Prostate gland (tissue), 2 donors: ENCODE data around the gene PEX16.

Experiments used
- POLR2A ChIP-seq: fragments of 450-650 bp; IDR thresholded peaks from one replicate; pipeline ENCODE4 v1.6.1; 2016; ENCODE audit warnings: antibody characterized with exemption, mild to moderate bottlenecking
- TF ChIP-seq, protein P1 (sequence below), 4 experiments: fragments of 200-600 bp in 2 of 4; fragments of 450-650 bp in 2 of 4; sonication (generic) in 2 of 4; IDR thresholded peaks; 1 replicate in 3 of 4; 2 replicates in 1 of 4; pipeline ENCODE4 v1.5.1; 2016 to 2019; ENCODE audit warnings: antibody characterized with exemption in 4 of 4, mild to moderate bottlenecking in 2 of 4, moderate library complexity in 2 of 4

- TF ChIP-seq, protein P1, sequence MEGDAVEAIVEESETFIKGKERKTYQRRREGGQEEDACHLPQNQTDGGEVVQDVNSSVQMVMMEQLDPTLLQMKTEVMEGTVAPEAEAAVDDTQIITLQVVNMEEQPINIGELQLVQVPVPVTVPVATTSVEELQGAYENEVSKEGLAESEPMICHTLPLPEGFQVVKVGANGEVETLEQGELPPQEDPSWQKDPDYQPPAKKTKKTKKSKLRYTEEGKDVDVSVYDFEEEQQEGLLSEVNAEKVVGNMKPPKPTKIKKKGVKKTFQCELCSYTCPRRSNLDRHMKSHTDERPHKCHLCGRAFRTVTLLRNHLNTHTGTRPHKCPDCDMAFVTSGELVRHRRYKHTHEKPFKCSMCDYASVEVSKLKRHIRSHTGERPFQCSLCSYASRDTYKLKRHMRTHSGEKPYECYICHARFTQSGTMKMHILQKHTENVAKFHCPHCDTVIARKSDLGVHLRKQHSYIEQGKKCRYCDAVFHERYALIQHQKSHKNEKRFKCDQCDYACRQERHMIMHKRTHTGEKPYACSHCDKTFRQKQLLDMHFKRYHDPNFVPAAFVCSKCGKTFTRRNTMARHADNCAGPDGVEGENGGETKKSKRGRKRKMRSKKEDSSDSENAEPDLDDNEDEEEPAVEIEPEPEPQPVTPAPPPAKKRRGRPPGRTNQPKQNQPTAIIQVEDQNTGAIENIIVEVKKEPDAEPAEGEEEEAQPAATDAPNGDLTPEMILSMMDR (IDR thresholded peaks at IDR 0.05), result no peak
- no peak for TF ChIP-seq POLR2A
These were observed 30.7 kb upstream of the PEX16 start for GRCh38 chr11:45948356-45948755.
